ENCODE measurements around the gene CACHD1. TPM values are rescaled to one million over a fixed set of nuclear protein-coding genes. Genes with fewer than 3 reads are reported as not detected.
A peak's percentile ranks its signal among the peaks of the same experiment; 100 is the strongest.

Gene CACHD1
- total and polyA plus RNA-seq, 2 of the 4 experiments (the other 2 are of a cell fraction) = 2.9 to 5.9 TPM

GRCh38 chr1:64516803-64517568, 47.1 kb downstream of the CACHD1 start:
- dilution Hi-C loops (cut with HindIII; ENCODE audit: low sequenced_read_pairs, unreplicated experiment) = no loop called here
- CTCF ChIA-PET = no interaction called here
- no peak overlapping the region for H3K4me2 ChIP-seq (ENCODE audit: low read depth, low read length)

More at GRCh38 chr1:64516803-64517568, 47.1 kb downstream of the CACHD1 start:
- Histone ChIP-seq H4K91ac (ENCODE audit: insufficient read depth, low read depth, low read length) (peak overlapping the region; percentile 14; the same call in 1 of the 2 replicates), H2AFZ (replicated peaks; ENCODE audit: low read length, poor library complexity) (no peak overlapping the region), H3K14ac (replicated peaks; ENCODE audit: low read depth, low read length) (0 out of 2 replicates have a peak overlapping the region, but pooled peaks have one; percentile 19), H3K4me3 (ENCODE audit: insufficient read depth, low read depth, low read length) (no peak overlapping the region), H3K9me3 (ENCODE audit: control insufficient read depth, insufficient read depth, low read length) (no peaks in the 10 kb centered on the region), H2AK5ac (ENCODE audit: low read depth, low read length) (peak overlapping the region; percentile 61; the same call in 1 of the 2 replicates), H4K8ac (ENCODE audit: low read depth in 2 of 2, low read length in 2 of 2) (no peak overlapping the region), H3K4ac (ENCODE audit: low read depth, low read length) (peak overlapping the region; percentile 36; the same call in 1 of the 2 replicates), H3K23ac (ENCODE audit: low read depth, low read length) (no peak overlapping the region), H3K4me1 (ENCODE audit: control insufficient read depth, insufficient read depth, low read length) (peaks cover 13% of the 10 kb centered on the region), H2AK9ac (replicated peaks; ENCODE audit: low read depth, low read length, poor library complexity) (no peak overlapping the region), H4K5ac (ENCODE audit: low read depth, low read length) (no peak overlapping the region), H2BK15ac (ENCODE audit: low read depth, low read length) (no peak overlapping the region; the same call in 2 of the 3 replicates), H3K56ac (ENCODE audit: extremely low read depth, insufficient read depth, low read length) (no peak overlapping the region), H4K20me1 (ENCODE audit: insufficient read depth, low read length) (no peaks in the 10 kb centered on the region), H2BK120ac (ENCODE audit: low read depth, low read length) (peak overlapping the region; percentile 39), H3K9me1 (ENCODE audit: insufficient read depth, low read length) (peaks cover 3% of the 10 kb centered on the region; the same call in 1 of the 2 replicates), H2BK20ac (ENCODE audit: low read depth, low read length) (peak overlapping the region; percentile 39; the same call in 1 of the 2 replicates), H3K18ac (ENCODE audit: low read depth, low read length) (peak overlapping the region; percentile 40; the same call in 1 of the 2 replicates), H3K9ac (ENCODE audit: low read depth, low read length) (no peak overlapping the region), H2BK5ac (ENCODE audit: low read depth, low read length, poor library complexity, severe bottlenecking) (no peak overlapping the region), H3K27ac (ENCODE audit: insufficient read depth, low read length) (no peak overlapping the region), H3K27me3 (ENCODE audit: control insufficient read depth, insufficient read depth, low read length) (no peaks in the 10 kb centered on the region), H3K79me1 (ENCODE audit: low read depth in 1 of 2, low read length in 2 of 2) (0 out of 4 replicates have a peak, but pooled peaks cover 0 to 2% of the 10 kb centered on the region in 2 experiments), H3K36me3 (ENCODE audit: control insufficient read depth, insufficient read depth, low read length) (no peaks in the 10 kb centered on the region)
- intact Hi-C loops (cut with micrococcal nuclease) = no loop called here
- POLR2A ChIA-PET (ENCODE audit: unreplicated experiment) = no interaction called here
- no TSS peak for BruUV-seq (replicated peaks)
- in situ Hi-C loops (cut with MboI; ENCODE audit: low sequenced_read_pairs) = no loop called here
- TF ChIP-seq, protein P1, sequence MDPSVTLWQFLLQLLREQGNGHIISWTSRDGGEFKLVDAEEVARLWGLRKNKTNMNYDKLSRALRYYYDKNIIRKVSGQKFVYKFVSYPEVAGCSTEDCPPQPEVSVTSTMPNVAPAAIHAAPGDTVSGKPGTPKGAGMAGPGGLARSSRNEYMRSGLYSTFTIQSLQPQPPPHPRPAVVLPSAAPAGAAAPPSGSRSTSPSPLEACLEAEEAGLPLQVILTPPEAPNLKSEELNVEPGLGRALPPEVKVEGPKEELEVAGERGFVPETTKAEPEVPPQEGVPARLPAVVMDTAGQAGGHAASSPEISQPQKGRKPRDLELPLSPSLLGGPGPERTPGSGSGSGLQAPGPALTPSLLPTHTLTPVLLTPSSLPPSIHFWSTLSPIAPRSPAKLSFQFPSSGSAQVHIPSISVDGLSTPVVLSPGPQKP (IDR thresholded peaks at IDR 0.05; ENCODE audit: borderline replicate concordance, low read depth, low read length) = no peak
- TF ChIP-seq BHLHE40 (IDR thresholded peaks at IDR 0.05; ENCODE audit: low read depth, low read length) = no peak
- no peak for TF ChIP-seq SMC3 (IDR thresholded peaks at IDR 0.05; ENCODE audit: low read depth, low read length)
- no peak for TF ChIP-seq POLR2A (IDR thresholded peaks at IDR 0.05; ENCODE audit: low read depth, low read length)
- WGBS, 2 experiments (ENCODE audit: extremely low coverage in 2 of 2, insufficient read length in 1 of 2) = no CpG with 5 or more reads among the region's 2 CpGs
- ATAC-seq (ENCODE audit: low read depth) (peak; percentile 18; the same call in 1 of the 2 replicates), DNase-seq (peak; percentile 52)
